Psoas muscle (tissue), 8 donors: ENCODE data around the gene MUC15. TPM values are rescaled to one million over a fixed set of nuclear protein-coding genes. Genes with fewer than 3 reads are reported as not detected.

Source experiments
- ATAC-seq, 4 donors: fragments of 200-7000 bp; cut with Tn5 transposase; one replicate each; pipeline ENCODE4 v1.9.1; 2020; ENCODE audit warnings: moderate library complexity in 3 of 4, mild to moderate bottlenecking in 2 of 4
- DNase-seq, 2 donors: peaks; one replicate each; pipeline ENCODE4 v3.0.0-alpha.2; 2020
- H3K27ac ChIP-seq: fragments of 200-600 bp; one replicate; pipeline ENCODE4 v1.8.0; 2022
- H3K27me3 ChIP-seq, 3 donors: fragments of 200-600 bp in 1 of 3; one replicate each; pipeline versions ENCODE4 v1.6.1 to v1.8.0; 2013 to 2022; ENCODE audit warnings: low read length in 2 of 3, mild to moderate bottlenecking in 2 of 3, moderate library complexity in 1 of 3; ENCODE audit not compliant: insufficient read depth in 3 of 3
- H3K36me3 ChIP-seq, 2 donors: fragments of 200-600 bp in 1 of 2; one replicate each; pipeline versions ENCODE4 v1.6.1 to v1.8.0; 2013 to 2022; ENCODE audit warnings: low read depth in 1 of 2, mild to moderate bottlenecking in 1 of 2, moderate library complexity in 1 of 2; ENCODE audit not compliant: insufficient read depth in 1 of 2
- H3K4me1 ChIP-seq: fragments of 200-600 bp; one replicate; pipeline ENCODE4 v1.8.0; 2022
- H3K4me3 ChIP-seq: fragments of 200-600 bp; one replicate; pipeline ENCODE4 v1.8.0; 2022; ENCODE audit warnings: mild to moderate bottlenecking
- H3K9me3 ChIP-seq: fragments of 200-600 bp; one replicate; pipeline ENCODE4 v1.8.0; 2022
- CTCF ChIP-seq: fragments of 200-600 bp; IDR thresholded peaks from one replicate; pipeline ENCODE4 v1.8.0; 2022; ENCODE audit warnings: antibody characterized with exemption
- WGBS, 3 donors: extraction: QIAGEN DNeasy Blood & Tissue Kit; methylation state at CpG; one replicate each; pipeline versions ENCODE4 v1.1.6 to v1.1.7; 2013; 5-methylcytosine and 5-hydroxymethylcytosine counted together
- intact Hi-C, 2 donors: fragments of 100-400 bp; cut with DNase I; formaldehyde crosslinking; loops; one replicate each; pipeline versions ENCODE4 v1.11.0 to v1.14.2; 2022
- polyA plus RNA-seq, 3 donors: library from polyadenylated mRNA; stranded (reverse); fragments of 200-250 nt; gene quantifications; one replicate each; pipeline ENCODE4 v1.2.3, GENCODE V29; 2013
- total RNA-seq, 4 donors: library from RNA; stranded (reverse); fragmentation: NEBNext Ultra II Directional in 2 of 4; extraction: Animal tissue kit (Norgen Biotek cat#: 25700) in 2 of 4; gene quantifications; one replicate each; pipeline versions ENCODE4 v1.2.1 to v1.2.4, GENCODE V29; 2021 to 2023
- donor health status: healthy with polysubstance abuse.
- donor health status: DM: no; HTN: no; CAD: no; lungs with moderate emphysema.
- donor health status: Bipolar disorder and iron deficiency.
- donor health status: healthy.
- donor health status: DM: yes; HTN: yes; CAD: no.
- donor health status: DM: no; HTN: no; CAD: no.
- donor health status: DM: no; HTN: no; CAD: no.
- donor health status: DM: yes; HTN: yes; CAD: no.

Gene MUC15
- total and polyA plus RNA-seq, 7 donors = not detected

GRCh38 chr11:26587073-26587472, 15.0 kb upstream of the MUC15 start:
- DNase-seq (no peak), ATAC-seq (no peak)
- Histone ChIP-seq H3K27me3 (no peaks in the 10 kb centered on the region), H3K27ac (no peak overlapping the region), H3K9me3 (no peaks in the 10 kb centered on the region), H3K4me3 (no peak overlapping the region), H3K4me1 (no peaks in the 10 kb centered on the region), H3K36me3 (no peaks in the 10 kb centered on the region)
- intact Hi-C loops = no loop called here
- no peak for TF ChIP-seq CTCF
- WGBS, 3 donors = 70 to 79% (median 73%) methylated on average over 2 of the region's 2 CpGs

DNA sequence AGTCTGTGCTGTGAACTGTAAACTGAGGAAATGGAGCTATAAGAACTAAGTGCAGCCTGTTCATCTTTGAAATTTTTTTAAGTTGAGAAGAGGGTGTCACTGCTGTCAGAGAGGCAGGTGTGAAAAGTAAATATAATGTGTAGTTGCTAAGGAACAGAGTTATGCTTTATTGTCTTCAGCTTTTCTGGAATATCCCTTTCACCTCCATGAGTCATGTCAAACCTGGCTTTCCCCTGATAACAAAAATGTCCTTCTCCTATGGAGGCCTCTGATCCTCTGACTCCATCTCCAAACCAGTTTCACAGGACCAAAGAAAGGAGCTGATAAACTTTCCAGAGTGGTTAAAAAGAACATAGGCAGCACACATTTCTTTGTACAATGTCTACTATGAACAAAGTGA, 12.8 kb upstream of the MUC15 start:
- intact Hi-C loops = no loop called here
- no peak for TF ChIP-seq CTCF

DNA sequence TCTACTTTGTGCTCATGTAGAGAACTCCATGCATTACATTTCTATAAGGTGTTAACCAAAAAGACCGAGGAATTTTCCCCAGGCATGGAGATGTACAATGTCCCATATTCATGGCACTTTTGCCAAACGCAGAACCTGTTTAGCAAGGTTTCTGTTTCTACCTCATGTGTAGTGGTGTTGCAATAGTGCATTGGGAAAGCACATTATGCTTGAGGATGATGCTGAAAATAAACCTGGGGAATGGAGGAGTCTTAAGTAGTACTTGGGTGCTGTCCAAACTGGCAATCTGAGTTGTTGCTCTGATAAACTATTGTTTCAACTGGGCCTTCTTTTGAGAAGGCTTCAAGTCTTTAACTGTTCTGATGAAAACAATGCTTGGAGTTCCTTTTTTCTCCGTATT, 11.5 kb upstream of the MUC15 start:
- Histone ChIP-seq H3K4me3 (no peak overlapping the region), H3K36me3 (no peaks in the 10 kb centered on the region), H3K4me1 (no peaks in the 10 kb centered on the region), H3K9me3 (no peaks in the 10 kb centered on the region), H3K27me3 (no peaks in the 10 kb centered on the region), H3K27ac (no peak overlapping the region)
- TF ChIP-seq CTCF = no peak
- ATAC-seq (no peak), DNase-seq (no peak)
- intact Hi-C loops = no loop called here
- WGBS, 3 donors = 74 to 85% (median 81%) methylated on average over 3 of the region's 3 CpGs

More for the DNA sequence above, 12.8 kb upstream of the MUC15 start:
- H3K9me3 ChIP-seq = no peaks in the 10 kb centered on the region
- H3K4me1 ChIP-seq = no peaks in the 10 kb centered on the region
- no peaks in the 10 kb centered on the region for H3K36me3 ChIP-seq
- H3K27ac ChIP-seq = no peak overlapping the region
- H3K27me3 ChIP-seq = no peaks in the 10 kb centered on the region
- no peak overlapping the region for H3K4me3 ChIP-seq
- no peak for DNase-seq
- no peak for ATAC-seq

- Histone ChIP-seq H3K4me1 (no peaks in the 10 kb centered on the region), H3K27me3 (no peaks in the 10 kb centered on the region), H3K9me3 (no peaks in the 10 kb centered on the region), H3K27ac (no peak overlapping the region), H3K4me3 (no peak overlapping the region), H3K36me3 (no peaks in the 10 kb centered on the region)
- DNase-seq (no peak), ATAC-seq (no peak)
- no peak for TF ChIP-seq CTCF
- intact Hi-C loops = no loop called here
- WGBS, 3 donors = 33 to 45% (median 37%) methylated on average over 3 of the region's 3 CpGs
Observed at GRCh38 chr11:26580929-26581328, 8.9 kb upstream of the MUC15 start.

DNA sequence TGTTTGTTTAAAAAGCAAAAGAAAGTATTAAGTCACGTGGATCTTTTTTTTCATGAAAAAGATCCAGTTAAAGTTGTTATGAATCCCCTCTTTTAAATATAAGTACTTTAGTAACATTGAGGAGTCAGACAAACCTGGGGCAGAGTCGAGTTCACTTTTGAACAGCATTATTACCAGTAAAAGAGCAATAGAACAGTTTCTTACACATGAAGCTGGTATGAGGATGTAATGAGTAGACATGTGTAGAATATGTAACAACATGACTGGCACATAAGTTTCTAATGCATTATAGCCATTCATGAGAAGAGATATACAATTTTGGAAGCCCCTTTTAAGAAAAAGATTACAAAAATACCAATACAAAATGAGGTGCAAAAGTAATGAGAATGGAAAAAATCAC, 7.6 kb upstream of the MUC15 start:
- H3K4me1 ChIP-seq = no peaks in the 10 kb centered on the region
- no peaks in the 10 kb centered on the region for H3K27me3 ChIP-seq
- intact Hi-C loops = no loop called here
- no peak for TF ChIP-seq CTCF
- H3K36me3 ChIP-seq = no peaks in the 10 kb centered on the region
- no peak overlapping the region for H3K27ac ChIP-seq
- ATAC-seq = no peak
- no peaks in the 10 kb centered on the region for H3K9me3 ChIP-seq
- H3K4me3 ChIP-seq = no peak overlapping the region
- 45 to 48% (median 45%) methylated on average over 2 of the region's 2 CpGs for WGBS, 3 donors
- no peak for DNase-seq
